Retinal pigment epithelial cell (primary cell): ENCODE data around the gene PREX1.

Experiments
- DNase-seq: peaks from one replicate; pipeline ENCODE4 v3.0.0-alpha.2; 2010; ENCODE audit warnings: low read depth
- H3K4me3 ChIP-seq: 2 replicates; pipeline ENCODE4 v1.5.1; 2011; ENCODE audit warnings: mild to moderate bottlenecking, low read length, control low read depth, moderate library complexity
- TF ChIP-seq, protein P1 (sequence below): conservative IDR thresholded peaks from 2 replicates; pipeline ENCODE4 v1.5.1; 2011; ENCODE audit warnings: low read depth, low read length, control low read depth, inconsistent platforms

PREX1 gene

GRCh38 chr20:48821261-48821920, 6.4 kb downstream of the PREX1 start:
- no peak for DNase-seq
- TF ChIP-seq, protein P1, sequence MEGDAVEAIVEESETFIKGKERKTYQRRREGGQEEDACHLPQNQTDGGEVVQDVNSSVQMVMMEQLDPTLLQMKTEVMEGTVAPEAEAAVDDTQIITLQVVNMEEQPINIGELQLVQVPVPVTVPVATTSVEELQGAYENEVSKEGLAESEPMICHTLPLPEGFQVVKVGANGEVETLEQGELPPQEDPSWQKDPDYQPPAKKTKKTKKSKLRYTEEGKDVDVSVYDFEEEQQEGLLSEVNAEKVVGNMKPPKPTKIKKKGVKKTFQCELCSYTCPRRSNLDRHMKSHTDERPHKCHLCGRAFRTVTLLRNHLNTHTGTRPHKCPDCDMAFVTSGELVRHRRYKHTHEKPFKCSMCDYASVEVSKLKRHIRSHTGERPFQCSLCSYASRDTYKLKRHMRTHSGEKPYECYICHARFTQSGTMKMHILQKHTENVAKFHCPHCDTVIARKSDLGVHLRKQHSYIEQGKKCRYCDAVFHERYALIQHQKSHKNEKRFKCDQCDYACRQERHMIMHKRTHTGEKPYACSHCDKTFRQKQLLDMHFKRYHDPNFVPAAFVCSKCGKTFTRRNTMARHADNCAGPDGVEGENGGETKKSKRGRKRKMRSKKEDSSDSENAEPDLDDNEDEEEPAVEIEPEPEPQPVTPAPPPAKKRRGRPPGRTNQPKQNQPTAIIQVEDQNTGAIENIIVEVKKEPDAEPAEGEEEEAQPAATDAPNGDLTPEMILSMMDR = no peak
- H3K4me3 ChIP-seq = no peak overlapping the region

DNA sequence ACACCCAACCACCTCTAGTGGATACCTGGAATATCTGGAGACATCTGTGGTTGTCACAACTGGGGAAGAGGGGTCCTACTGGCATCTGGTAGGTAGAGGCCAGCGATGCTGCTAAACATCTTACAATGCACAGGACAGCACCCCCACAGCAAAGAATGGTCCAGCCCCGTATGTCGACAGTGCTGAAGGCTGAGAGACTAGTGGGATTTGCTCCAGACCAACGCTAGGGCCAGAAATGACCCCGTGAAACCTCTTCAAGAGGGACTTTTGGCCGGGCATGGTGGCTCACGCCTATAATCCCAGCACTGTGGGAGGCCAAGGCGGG, 7.2 kb downstream of the PREX1 start:
- no peak overlapping the region for H3K4me3 ChIP-seq
- no peak for DNase-seq
- TF ChIP-seq, protein P1 = no peak

- TF ChIP-seq, protein P1 = no peak
- no peak overlapping the region for H3K4me3 ChIP-seq
- no peak for DNase-seq
Measured at GRCh38 chr20:48819821-48820648, 7.8 kb downstream of the PREX1 start.

DNA sequence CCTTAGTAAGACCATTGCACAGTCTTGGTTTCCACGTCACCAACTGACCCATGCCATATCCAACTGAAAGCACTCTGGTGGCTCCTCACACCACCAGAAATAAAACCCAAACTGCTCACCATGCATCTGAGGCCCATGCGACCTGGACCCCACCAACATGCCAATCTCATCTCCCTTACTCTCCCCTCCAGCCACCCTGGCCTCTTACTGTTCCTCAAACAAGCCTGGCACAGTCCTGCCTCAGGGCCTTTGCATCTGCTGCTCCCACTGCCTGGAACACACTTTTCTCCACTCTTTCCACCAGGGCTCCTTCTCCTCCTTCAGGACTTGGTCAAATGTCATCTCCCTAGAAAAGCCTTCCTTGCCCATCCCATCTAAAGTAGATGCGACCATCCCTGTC, 8.7 kb downstream of the PREX1 start:
- TF ChIP-seq, protein P1 = no peak
- no peak for DNase-seq
- no peak overlapping the region for H3K4me3 ChIP-seq

DNA sequence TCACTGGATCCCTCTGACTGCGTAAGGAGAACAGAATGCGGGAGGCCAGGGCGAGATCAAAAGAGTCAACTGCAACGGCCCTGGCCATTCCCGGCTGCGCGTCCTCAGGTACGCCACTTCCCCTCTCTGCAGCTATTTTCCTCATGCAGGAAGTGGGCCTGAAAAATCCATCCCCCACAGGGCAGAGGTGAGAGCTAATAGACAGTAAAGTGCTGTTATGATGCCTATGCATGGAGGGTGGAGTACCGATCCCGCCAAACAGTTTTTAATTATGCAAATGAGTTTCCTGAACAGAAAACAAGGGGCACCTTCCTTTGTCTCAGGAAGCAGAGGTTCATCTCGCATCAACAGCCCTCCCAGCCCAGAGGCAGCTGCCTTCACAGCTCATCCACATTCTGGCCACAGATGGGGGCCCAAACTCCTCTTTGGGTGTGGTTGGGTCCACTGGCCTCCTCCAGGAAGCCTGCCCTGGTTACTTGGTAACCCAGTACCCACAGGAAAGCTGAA, 9.3 kb downstream of the PREX1 start:
- no peak for DNase-seq
- no peak overlapping the region for H3K4me3 ChIP-seq
- TF ChIP-seq, protein P1 = no peak

- no peak overlapping the region for H3K4me3 ChIP-seq
- TF ChIP-seq, protein P1 = no peak
- no peak for DNase-seq
Measured at GRCh38 chr20:48818031-48818370, 9.8 kb downstream of the PREX1 start.
